Anterior cingulate cortex (tissue), 58 donors: ENCODE data around the gene HLA-DPA1.
"Not testable (repeated sequence)": the region's sequence is repeated elsewhere in the genome, so short reads cannot be mapped to it uniquely, and the experiment has no call there.

Experiments
- DNase-seq, 58 donors: peaks; one replicate each; lab custom pipeline; 2025; lab: John Stamatoyannopoulos, UW

Gene HLA-DPA1

GRCh38 chr6:33066917-33067521 lies 6.4 kb downstream of the HLA-DPA1 start:
- DNase-seq: no peak

- no peak for DNase-seq
Measured at GRCh38 chr6:33065312-33065711, 8.1 kb downstream of the HLA-DPA1 start.

GRCh38 chr6:33064723-33065122 lies 8.7 kb downstream of the HLA-DPA1 start:
- no peak for DNase-seq

GRCh38 chr6:33063435-33063834 lies 10.0 kb downstream of the HLA-DPA1 start:
- not testable (repeated sequence) for DNase-seq

- no peak for DNase-seq
Measured at GRCh38 chr6:33061987-33062386, 11.5 kb downstream of the HLA-DPA1 start.

- peak in 3 of 58 donors; percentile 9 to 29 (median 24) for DNase-seq
Measured at GRCh38 chr6:33057222-33058150, 16.0 kb downstream of the HLA-DPA1 start.

- no peak for DNase-seq
Measured at GRCh38 chr6:33053230-33053629, 20.2 kb downstream of the HLA-DPA1 start.

GRCh38 chr6:33052627-33053026 lies 20.8 kb downstream of the HLA-DPA1 start:
- DNase-seq: no peak

- no peak for DNase-seq
Measured at GRCh38 chr6:33050014-33050810, 23.2 kb downstream of the HLA-DPA1 start.

- no peak for DNase-seq
Measured at GRCh38 chr6:33049323-33050013, 24.0 kb downstream of the HLA-DPA1 start.

GRCh38 chr6:33040157-33040556 lies 33.3 kb downstream of the HLA-DPA1 start:
- no peak for DNase-seq

- DNase-seq: no peak
Measured at GRCh38 chr6:33036535-33036934, 36.9 kb downstream of the HLA-DPA1 start.

GRCh38 chr6:33034554-33034953 lies 38.9 kb downstream of the HLA-DPA1 start:
- no peak for DNase-seq

- no peak for DNase-seq
Measured at GRCh38 chr6:33030245-33030644, 43.2 kb downstream of the HLA-DPA1 start.

GRCh38 chr6:33029328-33030184 lies 43.9 kb downstream of the HLA-DPA1 start:
- peak in 16 of 58 donors; percentile 8 to 73 (median 20) for DNase-seq

GRCh38 chr6:33028220-33028849 lies 45.1 kb downstream of the HLA-DPA1 start:
- no peak for DNase-seq

GRCh38 chr6:33024521-33024920 lies 48.9 kb downstream of the HLA-DPA1 start:
- no peak for DNase-seq

- no peak for DNase-seq
Measured at GRCh38 chr6:33023536-33023935, 49.9 kb downstream of the HLA-DPA1 start.

GRCh38 chr6:33021917-33022316 lies 51.5 kb downstream of the HLA-DPA1 start:
- DNase-seq: no peak
